ENCODE measurements around the gene NCDN.

Gene NCDN

GRCh38 chr1:35555212-35555584, 2.4 kb upstream of the NCDN start:
- peak overlapping the region; percentile 72 for H3K9ac ChIP-seq (ENCODE audit: low read length)
- H3K27ac ChIP-seq (ENCODE audit: low read depth, low read length) = peak overlapping the region; percentile 96
- peaks cover 38% of the 10 kb centered on the region for H3K4me1 ChIP-seq (ENCODE audit: control insufficient read depth, insufficient read depth, low read length)
- H3K27me3 ChIP-seq (ENCODE audit: control insufficient read depth, insufficient read depth, low read length) = no peaks in the 10 kb centered on the region
- H3K4me3 ChIP-seq (ENCODE audit: low read depth, low read length) = peak overlapping the region; percentile 99
- no peaks in the 10 kb centered on the region for H3K9me3 ChIP-seq (ENCODE audit: control insufficient read depth, insufficient read depth, low read depth, low read length)
- peaks cover 32% of the 10 kb centered on the region for H3K36me3 ChIP-seq (ENCODE audit: control insufficient read depth, insufficient read depth, low read length)

DNA sequence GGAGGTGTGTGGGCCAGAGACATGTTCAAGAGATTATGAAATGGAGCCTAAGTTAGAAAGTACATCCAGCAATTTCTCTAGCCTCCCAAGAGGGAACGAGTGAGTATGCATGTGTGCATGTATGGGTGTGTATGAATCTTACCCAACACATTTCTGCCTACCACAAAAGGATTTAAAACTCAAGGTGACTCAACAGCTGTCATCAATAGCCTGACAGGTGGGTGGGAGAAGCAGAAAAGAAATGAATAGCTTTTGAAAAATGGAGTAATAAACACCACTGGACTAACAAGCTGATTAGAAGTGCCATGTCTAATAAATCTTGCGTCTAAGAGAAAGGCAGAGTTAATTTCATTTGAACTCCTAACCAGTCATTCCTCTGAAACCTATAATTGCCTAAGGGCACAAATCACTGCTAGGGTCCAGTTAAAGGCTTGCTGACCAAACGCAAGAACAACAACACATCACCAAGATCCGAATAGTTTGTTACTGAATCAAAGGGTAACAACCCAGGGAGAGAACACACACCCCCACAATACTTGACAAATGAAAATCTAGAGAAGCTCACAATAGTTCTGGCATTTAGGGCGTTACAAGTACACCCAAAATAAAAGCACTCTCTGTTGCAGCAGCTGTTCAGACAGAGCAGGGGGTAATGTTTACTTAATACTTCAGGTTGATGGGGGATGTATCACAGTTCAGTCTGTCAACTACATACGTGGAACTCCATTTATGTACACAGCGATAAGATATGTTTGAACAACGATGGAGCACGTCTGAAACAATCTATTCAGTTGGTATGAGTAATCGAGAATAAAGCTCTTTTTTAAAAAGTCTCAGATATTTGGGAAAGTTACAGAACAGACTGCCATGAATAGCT, 1.8 kb upstream of the NCDN start:
- peaks cover 37% of the 10 kb centered on the region for H3K36me3 ChIP-seq (ENCODE audit: control insufficient read depth, insufficient read depth, low read length)
- peak overlapping the region; percentile 96 for H3K27ac ChIP-seq (ENCODE audit: low read depth, low read length)
- peaks cover 38% of the 10 kb centered on the region for H3K4me1 ChIP-seq (ENCODE audit: control insufficient read depth, insufficient read depth, low read length)
- H3K9ac ChIP-seq (ENCODE audit: low read length) = peak overlapping the region; percentile 98
- H3K27me3 ChIP-seq (ENCODE audit: control insufficient read depth, insufficient read depth, low read length) = no peaks in the 10 kb centered on the region
- H3K4me3 ChIP-seq (ENCODE audit: low read depth, low read length) = peak overlapping the region; percentile 99
- H3K9me3 ChIP-seq (ENCODE audit: control insufficient read depth, insufficient read depth, low read depth, low read length) = no peaks in the 10 kb centered on the region

- peak overlapping the region; percentile 99 for H3K4me3 ChIP-seq (ENCODE audit: low read depth, low read length)
- no peaks in the 10 kb centered on the region for H3K27me3 ChIP-seq (ENCODE audit: control insufficient read depth, insufficient read depth, low read length)
- H3K4me1 ChIP-seq (ENCODE audit: control insufficient read depth, insufficient read depth, low read length) = peaks cover 38% of the 10 kb centered on the region
- peaks cover 40% of the 10 kb centered on the region for H3K36me3 ChIP-seq (ENCODE audit: control insufficient read depth, insufficient read depth, low read length)
- peak overlapping the region; percentile 98 for H3K9ac ChIP-seq (ENCODE audit: low read length)
- peak overlapping the region; percentile 99; the same call in 1 of the 2 replicates for H3K27ac ChIP-seq (ENCODE audit: low read depth, low read length)
- no peaks in the 10 kb centered on the region for H3K9me3 ChIP-seq (ENCODE audit: control insufficient read depth, insufficient read depth, low read depth, low read length)
Measured at GRCh38 chr1:35556484-35557117, 998 bp upstream of the NCDN start.

- peak within 1 kb of the TSS; percentile 99 for H3K4me3 ChIP-seq (ENCODE audit: low read depth, low read length)
- no peaks in the 10 kb centered on the region for H3K9me3 ChIP-seq (ENCODE audit: control insufficient read depth, insufficient read depth, low read depth, low read length)
- H3K4me1 ChIP-seq (ENCODE audit: control insufficient read depth, insufficient read depth, low read length) = peaks cover 38% of the 10 kb centered on the region
- no peaks in the 10 kb centered on the region for H3K27me3 ChIP-seq (ENCODE audit: control insufficient read depth, insufficient read depth, low read length)
- H3K27ac ChIP-seq (ENCODE audit: low read depth, low read length) = peak within 1 kb of the TSS; percentile 99
- H3K9ac ChIP-seq (ENCODE audit: low read length) = peak within 1 kb of the TSS; percentile 98
- H3K36me3 ChIP-seq (ENCODE audit: control insufficient read depth, insufficient read depth, low read length) = peaks cover 40% of the 10 kb centered on the region
Measured at GRCh38 chr1:35557118-35557610, 435 bp upstream of the NCDN start, which contains the start of gene KIAA0319L. KIAA0319L (minus strand) TSS chr1:35557403; CDS start chr1:35554491, 2,912 bp downstream.

DNA sequence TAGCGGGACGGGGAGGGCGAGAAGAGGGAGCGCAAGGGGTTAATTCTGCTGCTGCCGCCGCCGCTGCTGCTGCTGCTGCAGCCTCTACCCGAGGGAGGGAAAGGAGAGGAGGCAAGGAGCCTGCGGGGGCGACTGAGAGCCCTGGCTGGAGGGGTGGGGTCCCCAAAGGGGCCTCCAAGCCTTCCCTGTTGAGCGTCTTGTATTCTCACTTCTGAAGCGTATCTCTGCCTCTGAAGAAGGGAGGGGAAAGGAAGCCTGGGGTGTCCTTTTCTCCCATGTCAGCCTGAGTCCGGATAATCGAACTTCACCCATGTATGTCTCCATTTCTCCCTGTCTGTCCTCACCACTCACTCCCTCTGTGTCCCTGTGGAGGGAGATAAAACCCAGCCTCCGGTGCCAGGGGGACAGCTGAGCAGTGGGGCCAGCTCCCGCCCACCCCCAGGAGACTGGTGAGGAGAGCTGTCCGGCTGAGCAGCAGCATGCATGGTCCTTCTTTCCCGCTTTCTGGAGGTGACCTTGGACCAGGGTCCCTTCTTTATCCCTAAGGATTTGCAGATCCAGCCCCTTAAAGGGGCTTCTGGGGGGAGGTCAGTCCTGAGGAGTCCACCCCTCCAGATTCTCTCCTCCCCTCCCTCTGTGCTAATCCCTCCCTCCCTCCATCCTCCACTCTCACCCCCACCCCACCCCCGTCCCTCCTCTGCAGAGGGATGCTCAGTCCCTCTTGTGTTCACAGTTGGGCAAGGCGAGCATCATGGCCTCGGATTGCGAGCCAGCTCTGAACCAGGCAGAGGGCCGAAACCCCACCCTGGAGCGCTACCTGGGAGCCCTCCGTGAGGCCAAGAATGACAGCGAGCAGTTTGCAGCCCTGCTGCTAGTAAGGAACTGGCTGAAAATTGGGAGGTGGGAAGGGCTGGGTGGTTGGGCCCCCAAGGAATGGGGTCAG, 1.0 kb downstream of the NCDN start:
- peaks cover 33% of the 10 kb centered on the region for H3K4me1 ChIP-seq (ENCODE audit: control insufficient read depth, insufficient read depth, low read length)
- H3K27me3 ChIP-seq (ENCODE audit: control insufficient read depth, insufficient read depth, low read length) = no peaks in the 10 kb centered on the region
- H3K36me3 ChIP-seq (ENCODE audit: control insufficient read depth, insufficient read depth, low read length) = peaks cover 39% of the 10 kb centered on the region
- no peaks in the 10 kb centered on the region for H3K9me3 ChIP-seq (ENCODE audit: control insufficient read depth, insufficient read depth, low read depth, low read length)
- peak overlapping the region; percentile 98 for H3K9ac ChIP-seq (ENCODE audit: low read length)
- H3K27ac ChIP-seq (ENCODE audit: low read depth, low read length) = no peak overlapping the region; the same call in 1 of the 2 replicates
- H3K4me3 ChIP-seq (ENCODE audit: low read depth, low read length) = peak overlapping the region; percentile 99

GRCh38 chr1:35559317-35559944, 1.8 kb downstream of the NCDN start:
- no peaks in the 10 kb centered on the region for H3K9me3 ChIP-seq (ENCODE audit: control insufficient read depth, insufficient read depth, low read depth, low read length)
- H3K36me3 ChIP-seq (ENCODE audit: control insufficient read depth, insufficient read depth, low read length) = peaks cover 47% of the 10 kb centered on the region
- no peaks in the 10 kb centered on the region for H3K27me3 ChIP-seq (ENCODE audit: control insufficient read depth, insufficient read depth, low read length)
- no peak overlapping the region for H3K9ac ChIP-seq (ENCODE audit: low read length)
- no peak overlapping the region for H3K27ac ChIP-seq (ENCODE audit: low read depth, low read length)
- 0 out of 2 replicates have a peak overlapping the region, but pooled peaks have one; percentile 17 for H3K4me3 ChIP-seq (ENCODE audit: low read depth, low read length)
- peaks cover 25% of the 10 kb centered on the region for H3K4me1 ChIP-seq (ENCODE audit: control insufficient read depth, insufficient read depth, low read length)

DNA sequence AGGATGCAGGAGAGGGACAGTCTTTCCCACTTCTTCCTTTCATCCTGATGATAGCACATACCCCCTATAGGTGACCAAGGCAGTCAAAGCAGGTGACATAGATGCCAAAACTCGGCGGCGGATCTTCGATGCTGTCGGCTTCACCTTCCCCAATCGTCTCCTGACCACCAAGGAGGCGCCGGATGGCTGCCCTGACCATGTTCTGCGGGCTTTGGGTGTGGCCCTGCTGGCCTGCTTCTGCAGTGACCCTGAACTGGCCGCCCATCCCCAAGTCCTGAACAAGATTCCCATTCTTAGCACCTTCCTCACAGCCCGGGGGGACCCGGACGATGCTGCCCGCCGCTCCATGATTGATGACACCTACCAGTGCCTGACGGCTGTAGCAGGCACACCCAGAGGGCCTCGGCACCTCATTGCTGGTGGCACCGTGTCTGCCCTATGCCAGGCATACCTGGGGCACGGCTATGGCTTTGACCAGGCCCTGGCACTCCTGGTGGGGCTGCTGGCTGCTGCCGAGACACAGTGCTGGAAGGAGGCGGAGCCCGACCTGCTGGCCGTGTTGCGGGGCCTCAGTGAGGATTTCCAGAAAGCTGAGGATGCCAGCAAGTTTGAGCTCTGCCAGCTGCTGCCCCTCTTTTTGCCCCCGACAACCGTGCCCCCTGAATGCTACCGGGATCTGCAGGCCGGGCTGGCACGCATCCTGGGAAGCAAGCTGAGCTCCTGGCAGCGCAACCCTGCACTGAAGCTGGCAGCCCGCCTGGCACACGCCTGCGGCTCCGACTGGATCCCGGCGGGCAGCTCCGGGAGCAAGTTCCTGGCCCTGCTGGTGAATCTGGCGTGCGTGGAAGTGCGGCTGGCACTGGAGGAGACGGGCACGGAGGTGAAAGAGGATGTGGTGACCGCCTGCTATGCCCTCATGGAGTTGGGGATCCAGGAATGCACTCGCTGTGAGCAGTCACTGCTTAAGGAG, 2.9 kb downstream of the NCDN start:
- peaks cover 53% of the 10 kb centered on the region for H3K36me3 ChIP-seq (ENCODE audit: control insufficient read depth, insufficient read depth, low read length)
- H3K27me3 ChIP-seq (ENCODE audit: control insufficient read depth, insufficient read depth, low read length) = no peaks in the 10 kb centered on the region
- H3K27ac ChIP-seq (ENCODE audit: low read depth, low read length) = no peak overlapping the region
- H3K9ac ChIP-seq (ENCODE audit: low read length) = no peak overlapping the region
- H3K4me1 ChIP-seq (ENCODE audit: control insufficient read depth, insufficient read depth, low read length) = peaks cover 17% of the 10 kb centered on the region
- no peaks in the 10 kb centered on the region for H3K9me3 ChIP-seq (ENCODE audit: control insufficient read depth, insufficient read depth, low read depth, low read length)
- H3K4me3 ChIP-seq (ENCODE audit: low read depth, low read length) = no peak overlapping the region

- peaks cover 60% of the 10 kb centered on the region for H3K36me3 ChIP-seq (ENCODE audit: control insufficient read depth, insufficient read depth, low read length)
Measured at GRCh38 chr1:35561297-35561971, 3.8 kb downstream of the NCDN start.

GRCh38 chr1:35561972-35562680, 4.5 kb downstream of the NCDN start:
- Histone ChIP-seq H3K27me3 (ENCODE audit: control insufficient read depth, insufficient read depth, low read length) (no peaks in the 10 kb centered on the region), H3K4me1 (ENCODE audit: control insufficient read depth, insufficient read depth, low read length) (peaks cover 5% of the 10 kb centered on the region; the same call in 1 of the 2 replicates), H3K9me3 (ENCODE audit: control insufficient read depth, insufficient read depth, low read depth, low read length) (no peaks in the 10 kb centered on the region), H3K9ac (ENCODE audit: low read length) (no peak overlapping the region), H3K4me3 (ENCODE audit: low read depth, low read length) (no peak overlapping the region), H3K27ac (ENCODE audit: low read depth, low read length) (no peak overlapping the region), H3K36me3 (ENCODE audit: control insufficient read depth, insufficient read depth, low read length) (peaks cover 64% of the 10 kb centered on the region)

More at GRCh38 chr1:35561297-35561971, 3.8 kb downstream of the NCDN start:
- Histone ChIP-seq H3K27me3 (ENCODE audit: control insufficient read depth, insufficient read depth, low read length) (no peaks in the 10 kb centered on the region), H3K4me3 (ENCODE audit: low read depth, low read length) (no peak overlapping the region), H3K4me1 (ENCODE audit: control insufficient read depth, insufficient read depth, low read length) (peaks cover 8% of the 10 kb centered on the region; the same call in 1 of the 2 replicates), H3K9ac (ENCODE audit: low read length) (no peak overlapping the region), H3K9me3 (ENCODE audit: control insufficient read depth, insufficient read depth, low read depth, low read length) (no peaks in the 10 kb centered on the region), H3K27ac (ENCODE audit: low read depth, low read length) (no peak overlapping the region)

All from HUES6 (cell line).